GM21360 (cell line): Measurements from ENCODE around the gene IGSF3.
"Not testable (repeated sequence)": the region's sequence is repeated elsewhere in the genome, so short reads cannot be mapped to it uniquely, and the experiment has no call there.

Source experiments
- ATAC-seq: cut with Tn5 transposase; IDR thresholded peaks from one replicate; pipeline ENCODE4 v1.9.1; 2021; ENCODE audit warnings: mild to moderate bottlenecking, moderate library complexity; ENCODE audit not compliant: unreplicated experiment

IGSF3 gene

DNA sequence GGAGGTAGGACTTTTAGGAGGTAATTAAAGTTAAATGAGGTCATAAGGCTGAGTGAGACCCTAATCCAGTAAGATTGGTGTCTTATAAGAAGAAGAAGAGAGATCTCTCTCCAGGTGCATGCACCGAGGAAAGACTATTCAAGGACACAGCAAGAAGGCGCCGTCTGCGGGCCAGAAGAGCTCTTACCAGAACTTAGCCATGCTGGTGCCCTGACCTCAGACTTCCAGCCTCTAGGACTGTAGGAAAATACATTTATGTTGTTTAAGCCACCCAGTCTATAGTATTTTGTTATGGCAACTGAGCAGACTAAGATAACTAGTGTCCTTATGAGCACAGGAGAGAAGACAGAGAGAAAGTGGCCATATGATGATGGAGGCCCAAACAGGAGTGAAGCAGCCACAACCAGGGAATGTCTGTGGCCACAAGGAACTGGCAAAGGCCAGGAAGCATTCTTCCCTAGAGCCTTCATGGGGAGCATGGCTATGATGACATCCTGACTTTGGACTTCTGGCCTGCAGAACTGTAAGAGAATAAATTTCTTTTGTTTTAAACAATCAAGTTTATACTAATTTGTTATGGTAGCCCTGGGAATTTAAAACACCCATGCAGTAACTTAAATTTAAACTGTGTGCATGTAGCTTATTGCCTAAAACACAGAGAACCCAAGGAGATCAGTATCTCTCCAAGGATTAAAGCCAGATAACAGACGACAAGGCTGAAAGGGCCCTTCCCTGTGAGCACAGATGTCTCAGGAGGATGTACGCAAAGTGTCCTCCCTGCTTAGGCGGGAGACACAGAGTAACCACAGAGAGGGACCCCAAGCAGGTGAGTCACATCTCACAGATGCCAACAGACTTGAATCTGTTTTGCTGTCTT, 86.8 kb downstream of the IGSF3 start:
- ATAC-seq, result no peak

DNA sequence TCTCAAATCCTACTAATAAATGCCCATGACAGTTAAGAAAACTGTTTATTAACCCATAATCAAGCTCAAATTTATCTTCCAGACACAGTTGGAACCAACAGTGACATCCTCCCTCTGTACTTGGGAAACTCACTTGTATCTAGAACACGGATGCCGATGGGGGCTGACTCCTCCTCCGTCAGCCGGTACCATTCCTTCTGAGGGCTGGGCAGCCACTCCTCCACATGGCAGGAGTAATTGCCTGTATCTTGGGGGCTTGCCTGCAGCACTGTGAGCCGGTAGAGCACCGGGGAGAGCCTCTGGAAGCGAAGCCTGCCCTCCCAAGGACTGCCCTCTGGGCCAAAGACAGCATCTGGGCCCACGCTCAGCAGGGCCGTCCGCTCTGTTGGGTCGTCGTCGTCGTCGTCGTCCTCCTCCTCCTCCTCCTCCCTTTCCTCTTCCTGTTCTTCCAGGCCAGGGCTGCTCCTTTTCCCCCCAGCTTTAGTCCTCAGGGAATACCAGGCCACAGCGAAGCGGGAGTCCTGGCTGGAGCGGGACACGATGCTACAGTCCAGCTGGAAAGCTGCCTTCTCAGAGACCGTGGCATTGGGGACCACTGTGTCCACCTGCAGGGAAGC, 88.2 kb downstream of the IGSF3 start:
- ATAC-seq, result no peak

DNA sequence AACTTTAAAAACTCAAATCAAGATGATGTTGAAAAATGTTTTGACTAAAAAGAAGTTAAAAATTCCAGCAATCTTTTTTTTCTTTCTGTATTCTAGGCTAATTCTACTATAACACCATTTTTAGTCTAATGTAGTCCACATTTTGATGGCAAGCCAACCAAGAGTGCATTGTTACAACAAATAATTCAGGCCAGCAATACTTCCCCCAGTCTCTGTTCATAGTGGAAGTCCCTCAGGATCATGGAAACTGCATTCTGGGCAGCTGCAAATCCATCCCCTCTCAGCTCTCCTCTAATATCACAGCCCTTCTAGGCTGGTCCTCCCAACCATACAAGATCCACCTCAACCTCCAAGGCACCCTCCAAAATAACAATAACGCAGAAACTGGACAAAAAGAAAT, 89.0 kb downstream of the IGSF3 start:
- no peak for ATAC-seq

DNA sequence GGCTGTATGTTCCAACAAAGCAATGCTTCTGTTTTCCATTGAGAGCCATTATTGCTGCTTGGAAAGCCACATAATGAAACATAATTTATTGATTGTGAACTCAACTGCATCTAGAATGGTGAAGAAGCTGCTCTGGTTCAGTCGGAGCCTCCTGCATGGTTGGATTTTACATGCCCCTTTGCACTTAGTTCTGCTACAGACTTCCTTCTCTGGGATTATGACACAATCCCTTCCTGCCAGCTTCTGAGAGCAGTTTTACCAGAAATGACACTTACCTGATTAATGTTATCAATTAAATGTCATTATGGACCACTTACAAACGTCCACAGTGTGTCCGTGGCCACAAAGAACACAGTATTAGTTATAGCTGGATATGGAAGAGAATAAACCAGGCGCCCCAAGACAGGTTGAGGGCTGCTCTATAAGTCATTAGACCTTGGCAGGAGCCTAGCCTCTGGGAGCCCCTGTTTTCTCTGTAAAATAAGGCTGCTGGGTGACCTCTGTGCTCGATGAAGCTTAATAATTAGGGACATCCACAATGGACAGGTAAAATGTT, 89.7 kb downstream of the IGSF3 start:
- no peak for ATAC-seq

DNA sequence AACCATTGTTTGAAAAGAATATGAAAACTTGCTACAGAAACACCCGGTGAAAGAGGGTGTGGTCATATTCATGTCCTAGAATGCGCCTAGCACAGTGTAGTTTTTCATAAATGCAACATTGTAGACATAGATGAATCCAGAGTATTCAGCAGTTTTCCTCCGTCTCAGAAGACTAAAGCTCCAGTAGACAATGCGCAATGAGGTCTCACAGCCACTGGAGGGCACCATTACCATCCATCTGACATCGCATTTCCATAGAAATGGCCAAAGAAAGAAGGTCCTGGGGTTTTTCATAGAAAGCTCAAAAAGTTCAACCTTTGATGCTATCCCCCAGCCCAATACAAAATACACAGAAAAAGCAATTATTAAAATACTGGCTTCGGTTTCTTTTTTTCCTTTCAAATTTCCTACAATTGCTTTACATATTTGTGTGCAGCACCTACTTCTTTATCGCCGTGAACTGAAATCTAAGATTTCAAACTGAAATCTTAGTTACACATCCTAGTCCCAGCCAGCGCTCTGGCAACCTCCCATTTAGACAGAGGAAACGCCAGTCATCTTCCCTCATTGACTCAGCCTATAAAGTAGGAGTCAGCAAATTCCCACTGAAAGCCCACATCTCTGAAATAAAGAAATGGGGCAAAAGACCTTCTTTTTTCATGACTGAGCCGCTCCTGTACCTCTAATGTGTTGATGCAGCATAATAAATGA, 92.8 kb downstream of the IGSF3 start:
- no peak for ATAC-seq

DNA sequence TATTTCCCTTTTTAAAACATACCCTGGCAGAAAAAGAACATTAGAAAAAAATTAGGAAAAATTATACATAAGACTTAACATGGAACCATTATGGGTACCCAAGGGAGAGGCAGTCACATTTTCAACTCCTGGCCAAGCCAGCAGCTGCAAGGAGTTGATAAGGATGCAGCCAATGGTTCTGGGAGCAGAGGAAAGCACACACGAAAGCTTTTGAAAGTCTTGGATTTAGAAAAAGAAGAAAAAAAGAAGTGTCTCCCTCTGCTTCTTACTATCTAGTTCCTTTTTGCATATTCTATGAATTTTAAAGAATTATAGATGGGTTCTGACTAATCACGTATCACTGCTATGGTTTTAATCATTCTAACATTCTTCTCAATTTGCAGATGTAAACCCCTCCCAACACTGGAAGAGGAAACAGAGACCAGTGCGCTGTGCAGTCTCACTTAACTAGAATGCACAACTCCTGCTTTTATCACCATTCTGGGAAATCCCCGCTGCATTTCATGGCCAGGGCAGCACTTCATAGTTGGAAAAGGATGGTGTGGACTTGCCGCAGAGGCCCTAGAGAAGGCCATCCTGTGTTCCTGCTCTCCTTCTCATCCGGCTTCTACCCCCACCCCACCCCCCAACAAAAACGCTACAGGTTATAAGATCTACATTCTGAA, 94.0 kb downstream of the IGSF3 start:
- no peak for ATAC-seq

DNA sequence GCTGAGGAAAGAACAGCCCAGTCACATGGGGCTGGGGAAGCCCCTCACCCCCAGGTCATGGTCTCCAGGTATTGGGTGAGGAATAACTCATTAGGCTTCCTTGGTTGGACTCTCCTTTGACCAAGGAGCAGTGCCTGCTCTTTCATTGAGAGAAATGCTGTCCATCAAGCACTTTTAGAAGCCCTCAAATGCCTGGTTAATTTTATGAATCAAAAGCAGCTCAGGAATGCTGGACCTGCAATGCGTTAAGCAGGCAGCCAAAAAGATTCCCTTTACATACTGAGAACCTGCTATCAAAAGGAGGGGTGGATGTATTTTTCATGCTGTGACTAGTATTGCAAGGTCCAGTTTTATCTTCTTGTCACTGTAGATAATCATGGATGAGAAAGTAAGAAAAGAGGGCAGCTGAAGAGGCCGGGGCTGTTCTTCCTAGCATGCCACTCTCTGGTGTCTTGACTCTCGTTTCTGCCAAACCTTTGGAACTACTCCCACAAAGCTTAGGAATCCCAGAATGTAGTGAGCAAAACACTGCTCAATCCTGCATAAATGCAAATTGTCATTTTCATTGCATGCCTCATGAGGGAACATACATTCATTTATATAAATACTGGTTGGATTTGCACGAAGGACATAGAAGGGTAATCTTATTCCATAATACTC, 94.6 kb downstream of the IGSF3 start:
- no peak for ATAC-seq

DNA sequence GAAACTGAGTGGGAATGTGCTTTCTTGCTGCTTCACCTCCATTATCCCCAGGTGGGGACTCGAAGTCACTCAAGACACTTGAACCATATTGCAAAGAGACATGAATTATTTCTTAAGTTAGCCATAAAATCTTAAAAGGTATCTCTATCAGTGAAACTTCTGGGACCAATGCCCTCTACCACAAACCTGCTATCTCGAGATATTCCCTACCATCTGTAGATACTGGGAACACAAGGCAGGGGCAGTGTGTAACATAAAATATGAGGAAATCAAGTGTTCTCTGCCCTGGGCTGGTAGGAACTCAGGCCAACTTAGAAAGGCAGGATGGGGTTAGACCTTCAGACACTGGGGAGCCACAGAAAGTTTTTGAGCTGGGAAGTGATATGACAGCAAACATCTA, 95.4 kb downstream of the IGSF3 start:
- no peak for ATAC-seq

DNA sequence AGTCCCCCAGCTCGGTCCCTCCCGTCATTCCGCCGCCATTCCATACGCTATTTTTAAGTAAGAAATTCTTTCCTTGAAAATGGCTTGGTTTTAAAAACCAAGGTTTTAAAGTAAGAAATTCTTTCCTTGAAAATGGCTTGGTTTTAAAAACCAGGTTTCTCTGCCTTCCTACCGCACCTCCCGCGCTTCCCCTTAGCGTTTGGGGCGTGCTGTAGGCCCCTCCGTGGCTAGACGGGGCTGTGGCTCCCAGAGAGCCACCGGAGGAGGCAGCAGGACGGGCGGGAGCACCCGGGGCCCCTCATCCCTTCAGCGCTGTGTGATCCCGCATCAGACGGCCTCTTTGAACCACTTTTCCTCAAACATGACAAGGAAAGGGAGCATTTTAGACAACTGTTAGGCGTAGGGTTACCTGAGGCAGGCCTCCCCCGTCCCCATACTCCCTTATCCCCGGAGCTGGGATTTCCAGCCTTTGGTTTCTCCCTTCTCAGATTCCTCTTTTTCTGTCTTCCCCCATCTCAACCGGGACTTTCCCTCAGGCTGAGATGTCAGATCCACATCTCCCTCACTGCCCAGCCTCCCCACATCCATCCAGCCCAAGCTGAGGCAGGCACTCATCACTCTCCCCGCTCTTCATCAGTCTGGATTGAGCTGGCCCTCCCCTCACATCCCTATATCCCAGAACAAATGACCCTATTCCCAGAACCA, 96.2 kb downstream of the IGSF3 start:
- ATAC-seq, result no peak

DNA sequence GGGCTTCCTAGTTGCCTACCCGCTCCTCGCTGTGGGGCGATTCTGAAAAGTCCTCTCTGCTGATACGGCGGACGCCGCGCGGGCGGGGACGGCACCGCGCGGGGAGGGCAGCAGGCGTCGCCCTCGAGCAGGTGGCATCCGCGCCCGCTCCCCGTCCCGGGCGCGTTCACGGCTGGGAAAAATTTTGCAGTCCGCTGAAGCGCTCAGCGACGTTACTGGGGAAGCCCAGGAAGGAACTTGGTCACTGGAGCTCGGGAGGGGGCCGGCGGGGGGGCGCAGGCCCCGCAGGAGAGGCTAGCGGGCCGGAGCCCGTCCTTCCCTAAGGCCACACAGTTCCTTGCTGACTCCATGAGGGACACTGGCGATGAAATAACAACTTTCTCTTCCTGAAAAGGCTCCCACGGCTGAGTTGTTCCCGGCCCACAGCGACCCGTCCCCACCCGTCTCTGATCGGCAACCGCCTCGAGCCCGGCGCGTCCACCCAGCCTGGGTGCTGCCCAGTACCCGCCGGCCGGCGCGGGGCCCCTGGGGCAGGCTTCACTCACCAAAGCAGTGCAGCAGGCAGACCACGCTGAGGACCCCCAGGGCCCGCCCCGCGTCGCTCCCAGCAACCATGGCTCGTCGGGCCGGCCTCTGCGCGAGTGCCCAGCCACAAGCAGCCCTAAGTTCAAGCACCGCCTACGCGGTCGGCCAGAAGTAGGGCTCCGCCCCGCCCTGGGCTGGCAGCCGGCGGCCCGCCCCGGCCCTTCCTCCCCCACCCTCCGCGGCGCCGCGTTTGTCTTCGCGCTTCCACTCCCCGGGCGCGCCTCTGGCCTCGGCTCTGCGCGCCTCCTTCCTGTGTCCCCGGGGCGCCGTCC, 96.9 kb downstream of the IGSF3 start, which contains the start of gene CD58:
CD58 (minus strand) TSS at position 669 of the 857 bp plus-strand sequence; CDS start at position 615, 54 bp downstream.
- peak; percentile 43 for ATAC-seq

DNA sequence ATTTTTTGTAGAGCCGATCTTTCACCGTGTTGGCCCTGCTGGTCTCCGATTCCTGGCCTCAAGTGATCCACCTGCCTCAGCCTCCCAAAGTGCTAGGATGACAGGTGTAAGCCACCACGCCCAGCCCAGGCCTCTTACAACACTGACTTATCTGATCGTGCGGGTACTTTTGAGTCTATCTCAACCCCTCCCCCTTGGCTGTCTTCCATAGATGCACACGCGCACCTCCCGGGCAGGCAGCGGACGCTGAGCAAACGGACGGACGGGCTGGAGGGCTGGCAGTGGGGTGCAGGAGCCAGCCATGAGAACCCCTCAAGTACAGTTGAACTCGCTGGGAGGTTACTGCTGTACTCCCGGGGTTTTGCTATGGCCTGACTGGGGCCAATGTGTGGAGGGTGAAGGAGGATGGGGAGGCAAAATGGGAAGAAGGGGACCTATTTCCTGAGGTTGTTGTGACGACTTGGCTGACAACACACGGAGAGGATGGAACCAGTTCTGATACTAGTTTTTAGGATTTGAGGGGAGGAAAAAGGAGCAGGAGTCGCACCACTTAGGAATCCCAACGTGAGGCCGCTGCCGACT, 97.7 kb downstream of the IGSF3 start:
- ATAC-seq, result no peak

DNA sequence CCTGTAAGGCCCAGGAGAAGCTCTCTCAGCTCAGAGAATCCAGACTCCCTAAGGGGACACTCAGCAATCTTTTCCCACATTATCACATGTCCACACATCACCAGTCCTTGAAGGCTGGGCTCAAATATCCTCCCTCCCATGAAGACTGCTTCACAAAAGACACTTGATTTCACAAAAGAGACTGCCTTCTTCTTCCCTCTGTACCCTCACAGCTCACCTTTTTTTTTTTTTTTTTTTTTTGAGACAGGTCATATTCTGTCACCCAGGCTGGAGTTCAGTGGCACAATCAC, 98.2 kb downstream of the IGSF3 start:
- no peak for ATAC-seq

DNA sequence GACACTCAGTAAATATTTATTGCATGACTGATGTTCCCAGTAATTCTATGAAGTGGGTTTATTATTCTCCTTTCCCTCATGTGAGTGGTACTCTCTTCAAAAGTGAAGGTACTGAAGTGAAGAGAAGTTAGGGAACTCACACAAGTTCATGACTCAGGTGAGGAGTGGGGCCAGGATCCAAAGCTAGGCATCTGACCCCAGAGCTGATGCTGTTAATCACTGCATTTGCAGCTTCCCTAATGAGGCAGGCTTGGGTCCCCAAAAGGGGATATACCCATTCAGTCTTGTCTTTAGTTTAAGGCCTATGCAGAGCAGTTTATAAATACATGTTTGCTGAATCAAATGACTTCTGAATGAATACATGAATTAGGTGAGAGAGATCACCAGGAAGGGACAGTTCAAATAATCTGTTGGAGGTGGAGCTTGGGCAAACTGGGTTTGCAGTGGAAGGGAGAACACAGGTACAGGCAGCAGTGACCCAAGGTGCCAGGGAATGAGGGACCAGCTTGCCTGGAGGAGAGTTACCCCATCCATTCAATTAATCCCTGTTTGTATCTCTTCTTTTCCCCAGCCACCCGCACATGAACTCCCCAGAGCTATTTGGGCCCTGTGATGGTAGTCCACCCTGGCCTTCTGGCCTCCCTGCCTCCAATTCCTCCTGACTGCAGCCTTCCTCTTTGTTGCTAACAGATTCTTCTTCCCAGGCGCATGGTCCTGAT, 98.7 kb downstream of the IGSF3 start:
- no peak for ATAC-seq

DNA sequence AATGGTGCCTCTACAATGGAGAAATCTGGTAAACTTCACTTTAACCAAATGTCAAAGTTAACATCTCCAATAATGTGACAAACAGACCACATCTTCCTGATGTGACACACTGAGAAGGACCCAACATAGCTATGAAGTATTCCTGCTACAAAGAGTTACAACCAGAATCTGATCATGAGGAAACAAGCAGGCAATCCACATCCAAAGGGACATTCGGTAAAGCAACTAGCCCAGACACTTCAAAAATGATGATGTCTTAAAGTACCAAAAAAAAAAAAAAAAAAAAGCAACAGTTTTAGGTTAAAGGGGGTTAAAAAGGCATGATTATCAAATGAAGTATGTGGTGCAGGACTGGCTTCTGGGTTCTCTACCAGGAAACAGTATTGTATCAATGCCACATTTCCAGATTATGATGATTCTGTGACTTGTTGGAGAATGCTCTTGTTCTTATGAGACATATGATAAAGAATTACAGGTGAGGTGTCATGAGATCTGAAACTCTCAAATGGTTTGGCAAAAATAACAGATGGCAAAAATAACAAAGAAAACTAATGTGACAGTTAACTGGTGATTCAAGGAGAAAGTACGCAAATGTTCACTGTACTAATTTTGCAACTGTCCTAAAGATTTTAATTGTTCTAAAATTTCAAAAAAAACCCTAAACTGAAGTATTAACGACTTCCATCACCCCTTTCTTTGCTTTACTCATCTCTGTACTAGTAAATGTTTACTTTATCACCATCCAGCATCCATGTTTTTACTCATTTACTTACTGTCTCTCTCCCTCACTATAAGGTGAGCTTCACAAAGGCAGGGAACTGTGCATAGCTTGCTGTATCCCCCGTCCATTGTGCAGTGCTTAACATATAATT, 99.5 kb downstream of the IGSF3 start:
- no peak for ATAC-seq

DNA sequence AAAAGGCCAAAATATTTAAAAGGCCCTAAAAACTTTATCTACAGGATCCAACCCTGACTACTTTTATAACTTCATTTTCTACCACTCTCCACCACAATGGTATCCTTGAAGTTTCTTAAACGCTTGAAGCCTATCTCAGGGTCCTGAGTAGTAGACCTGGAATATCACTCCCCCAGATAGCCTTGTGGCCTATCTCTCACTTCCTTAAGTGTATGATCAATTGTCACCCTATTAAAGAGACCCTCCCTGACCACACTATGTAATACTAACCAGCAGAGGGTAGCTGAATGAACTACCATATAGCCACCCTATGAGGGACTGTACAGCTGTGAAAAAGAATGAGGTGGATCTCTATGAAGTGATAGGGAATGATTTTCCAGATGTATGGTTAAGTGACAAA, 102.3 kb downstream of the IGSF3 start:
- no peak for ATAC-seq

DNA sequence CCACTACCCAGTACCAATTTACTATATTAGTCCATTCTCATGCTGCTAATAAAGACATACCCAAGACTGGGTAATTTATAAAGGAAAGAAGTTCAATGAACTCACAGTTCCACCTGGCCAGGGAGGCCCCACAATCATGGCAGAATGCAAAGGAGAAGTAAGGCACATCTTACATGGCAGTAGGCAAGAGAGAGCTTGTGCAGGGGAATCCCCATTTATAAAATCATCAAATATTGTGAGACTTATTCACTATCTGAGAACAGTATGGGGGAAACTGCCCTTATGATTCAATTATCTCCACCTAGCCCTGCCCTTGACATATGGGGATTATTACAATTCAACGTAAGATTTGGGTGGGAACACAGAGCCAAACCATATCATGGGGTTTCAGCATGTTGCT, 103.1 kb downstream of the IGSF3 start:
- ATAC-seq, result no peak

DNA sequence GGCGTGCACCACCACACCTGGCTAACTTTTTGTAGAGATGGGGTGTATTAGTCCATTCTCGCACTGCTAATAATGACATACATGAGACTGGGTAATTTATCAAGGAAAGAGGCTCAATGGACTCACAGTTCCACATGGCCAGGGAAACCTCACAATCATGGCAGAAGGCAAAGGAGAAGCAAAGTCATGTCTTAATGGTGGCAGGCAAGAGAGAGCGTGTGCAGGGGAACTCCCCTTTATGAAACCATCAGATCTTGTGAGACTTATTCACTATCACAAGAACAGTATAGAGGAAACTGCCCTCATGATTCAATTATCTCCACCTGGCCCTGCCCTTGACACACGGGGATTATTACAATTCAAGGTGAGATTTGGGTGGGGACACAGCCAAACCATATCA, 105.1 kb downstream of the IGSF3 start:
- not testable (repeated sequence) for ATAC-seq
